ENCODE measurements around the gene PRDX1.

The PRDX1 gene

GRCh38 chr1:45551684-45552083, 30.0 kb upstream of the PRDX1 start:
- H3K4me1 ChIP-seq (ENCODE audit: control insufficient read depth in 1 of 2, insufficient read depth in 1 of 2, low read depth in 1 of 2, low read length in 1 of 2) = peaks cover 19 to 21% of the 10 kb centered on the region in 2 experiments
- TF ChIP-seq CTCF (IDR thresholded peaks at IDR 0.05) = no peak
- peak overlapping the region; percentile 76 to 82 for H3K4me3 ChIP-seq (ENCODE audit: low read depth in 1 of 2, low read length in 1 of 2)
- H3K9me3 ChIP-seq = no peaks in the 10 kb centered on the region
- H3K27ac ChIP-seq = peak overlapping the region; percentile 87
- peaks cover 10% of the 10 kb centered on the region for H3K27me3 ChIP-seq
- peaks cover 5% of the 10 kb centered on the region for H3K36me3 ChIP-seq

DNA sequence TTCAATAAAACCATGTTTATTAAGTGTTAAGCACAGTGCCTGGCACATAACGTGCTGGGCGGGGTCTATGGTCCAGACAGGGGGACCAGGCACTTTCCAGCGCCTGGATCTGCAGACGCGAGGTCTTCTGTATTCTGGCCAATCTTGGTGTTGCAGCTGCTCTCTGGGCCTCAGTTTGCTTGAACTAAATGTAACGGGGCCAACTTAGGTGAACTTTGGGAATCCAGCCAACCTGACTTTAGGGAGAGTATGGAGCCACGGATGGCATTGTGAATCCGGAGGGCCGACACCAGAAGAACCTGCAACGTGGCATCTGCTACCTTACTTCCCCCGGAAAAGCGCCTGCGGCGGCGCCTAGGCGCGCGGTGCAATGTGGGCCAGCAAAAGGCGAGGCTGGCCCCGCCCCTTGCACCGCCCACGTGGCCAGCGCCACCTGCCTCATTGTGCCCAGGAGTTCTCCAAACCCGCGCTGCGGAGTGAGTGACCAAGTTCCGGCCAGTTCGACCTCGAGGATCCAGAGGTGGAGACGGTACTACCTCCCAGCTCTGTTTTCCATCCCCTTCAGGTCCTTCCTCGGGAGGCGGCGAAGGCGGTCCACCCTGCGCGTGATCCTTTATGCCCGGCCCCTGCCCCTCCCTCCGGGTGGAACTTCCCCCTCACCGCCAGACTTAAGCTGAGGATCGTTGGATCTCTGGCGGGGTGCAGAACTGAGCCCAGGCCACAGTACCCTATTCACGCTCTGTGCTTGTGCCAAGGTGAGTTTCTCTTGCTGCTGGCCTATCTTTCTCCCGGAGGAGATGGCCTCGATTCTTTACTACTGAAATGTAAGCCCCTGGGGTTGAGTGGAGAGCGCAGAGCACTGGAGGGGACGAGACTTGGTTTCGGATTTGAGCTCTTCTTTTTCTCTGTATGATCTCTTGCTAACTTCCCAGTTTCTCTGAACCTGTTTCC, 29.0 kb upstream of the PRDX1 start, which contains the start of gene AKR1A1:
Gene AKR1A1, plus strand, starts transcription at position 426 of the 951 bp plus-strand sequence. CDS start 10,969 bp downstream, outside the sequence.
- peak; percentile 56 for TF ChIP-seq CTCF (IDR thresholded peaks at IDR 0.05)
- Histone ChIP-seq H3K36me3 (peaks cover 5% of the 10 kb centered on the region), H3K27me3 (peaks cover 20% of the 10 kb centered on the region), H3K4me1 (ENCODE audit: control insufficient read depth in 1 of 2, insufficient read depth in 1 of 2, low read depth in 1 of 2, low read length in 1 of 2) (peaks cover 19 to 21% of the 10 kb centered on the region in 2 experiments), H3K27ac (peak within 1 kb of the TSS; percentile 87), H3K4me3 (ENCODE audit: low read depth in 1 of 2, low read length in 1 of 2) (peak within 1 kb of the TSS; percentile 76 to 82), H3K9me3 (no peaks in the 10 kb centered on the region)

DNA sequence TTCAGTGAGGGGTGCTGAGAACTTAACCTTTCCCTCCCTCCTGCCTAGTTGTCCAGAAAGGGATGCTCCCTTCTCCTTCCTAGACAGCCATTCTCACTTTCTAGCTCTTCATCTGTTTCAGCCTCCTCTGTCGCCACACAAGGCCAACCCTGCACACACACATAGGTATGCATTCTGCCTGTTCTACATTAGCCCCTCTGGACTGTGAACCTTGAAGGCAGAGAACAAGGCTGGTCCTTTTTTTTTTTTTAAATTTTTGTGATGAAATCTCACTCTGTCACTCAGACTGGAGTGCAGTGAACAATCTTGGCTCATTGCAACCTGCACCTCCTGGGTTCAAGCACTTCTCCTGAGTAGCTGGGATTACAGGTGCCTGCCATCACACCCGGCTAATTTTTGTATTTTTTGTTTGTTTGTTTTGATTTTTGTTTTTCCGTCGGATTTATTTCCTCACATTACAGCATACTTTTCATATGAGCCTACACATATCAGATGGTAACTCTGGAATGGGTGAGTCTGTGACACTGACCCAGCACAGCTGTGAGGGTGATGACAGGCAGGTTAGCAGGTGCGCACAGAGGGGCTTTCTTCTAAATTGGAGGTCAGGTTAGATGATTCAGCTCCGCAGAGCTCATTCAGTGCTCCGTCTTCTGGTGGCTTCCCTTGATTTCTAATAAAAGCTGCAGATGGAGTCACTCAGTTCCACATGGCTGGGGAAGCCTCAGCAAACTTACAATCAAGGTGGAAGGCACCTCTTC, 24.0 kb upstream of the PRDX1 start:
- no peaks in the 10 kb centered on the region for H3K9me3 ChIP-seq
- no peak overlapping the region for H3K27ac ChIP-seq
- peaks cover 53% of the 10 kb centered on the region for H3K27me3 ChIP-seq
- H3K4me3 ChIP-seq (ENCODE audit: low read depth in 1 of 2, low read length in 1 of 2) = no peak overlapping the region
- H3K4me1 ChIP-seq (ENCODE audit: control insufficient read depth in 1 of 2, insufficient read depth in 1 of 2, low read depth in 1 of 2, low read length in 1 of 2) = peaks cover 32% of the 10 kb centered on the region in 2 experiments
- no peaks in the 10 kb centered on the region for H3K36me3 ChIP-seq
- no peak for TF ChIP-seq CTCF (IDR thresholded peaks at IDR 0.05)

GRCh38 chr1:45545019-45545493, 23.4 kb upstream of the PRDX1 start:
- no peak overlapping the region for H3K4me3 ChIP-seq (ENCODE audit: low read depth in 1 of 2, low read length in 1 of 2)
- no peaks in the 10 kb centered on the region for H3K9me3 ChIP-seq
- H3K4me1 ChIP-seq (ENCODE audit: control insufficient read depth in 1 of 2, insufficient read depth in 1 of 2, low read depth in 1 of 2, low read length in 1 of 2) = peaks cover 27 to 28% of the 10 kb centered on the region in 2 experiments
- TF ChIP-seq CTCF (IDR thresholded peaks at IDR 0.05) = no peak
- H3K27me3 ChIP-seq = peaks cover 59% of the 10 kb centered on the region
- no peak overlapping the region for H3K27ac ChIP-seq
- no peaks in the 10 kb centered on the region for H3K36me3 ChIP-seq

DNA sequence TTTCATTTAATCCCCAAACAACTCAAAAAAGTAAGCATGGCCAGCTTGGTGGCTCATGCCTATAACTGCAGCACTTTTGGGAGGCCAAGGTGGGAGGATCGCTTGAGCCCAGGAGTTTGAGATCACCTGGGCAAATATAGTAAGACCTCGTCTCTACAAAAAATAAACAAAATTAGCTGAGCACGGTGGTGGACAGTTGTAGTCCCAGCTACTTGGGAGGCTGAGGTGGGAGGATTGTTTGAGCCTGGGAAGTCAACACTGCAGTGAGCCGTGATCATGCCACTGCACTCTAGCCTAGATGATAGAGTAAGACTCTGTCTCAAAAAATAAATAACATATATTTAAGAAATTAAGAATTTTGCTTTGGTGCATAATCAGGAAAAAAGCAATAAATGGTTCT, 22.8 kb upstream of the PRDX1 start:
- TF ChIP-seq CTCF (IDR thresholded peaks at IDR 0.05) = no peak

More for the DNA sequence above, 22.8 kb upstream of the PRDX1 start:
- H3K4me1 ChIP-seq (ENCODE audit: control insufficient read depth in 1 of 2, insufficient read depth in 1 of 2, low read depth in 1 of 2, low read length in 1 of 2) = peaks cover 25 to 27% of the 10 kb centered on the region in 2 experiments
- H3K9me3 ChIP-seq = no peaks in the 10 kb centered on the region
- H3K27ac ChIP-seq = no peak overlapping the region
- no peaks in the 10 kb centered on the region for H3K36me3 ChIP-seq
- no peak overlapping the region for H3K4me3 ChIP-seq (ENCODE audit: low read depth in 1 of 2, low read length in 1 of 2)
- peaks cover 63% of the 10 kb centered on the region for H3K27me3 ChIP-seq

All from neutrophil (primary cell).